Caco-2 (cell line): ENCODE results near the gene FANCM. TPM values are rescaled to one million over a fixed set of nuclear protein-coding genes. Genes with fewer than 3 reads are reported as not detected.

ENCODE experiments used
- BruUV-seq: library from RNA; stranded (reverse); fragments of 400-500 nt; replicated peaks from 2 replicates; lab custom pipeline; 2021; lab: Mats Ljungman, UMichigan
- CTCF ChIA-PET: fragments of 300-600 bp; sonication (Branson Sonifier 250); formaldehyde crosslinking; loops from one replicate; lab custom pipeline; 2022; ENCODE audit warnings: antibody characterized with exemption; lab: Charles Lee
- POLR2A ChIA-PET: fragments of 300-600 bp; sonication (Branson Sonifier 250); formaldehyde crosslinking; loops from one replicate; lab custom pipeline; 2022; ENCODE audit warnings: antibody characterized with exemption; lab: Charles Lee
- DNase-seq, 2 experiments: peaks; one replicate each; pipeline versions ENCODE4 v3.0.0 to v3.0.0-alpha.2; 2020 to 2022
- H3K27me3 ChIP-seq: replicated peaks from 2 replicates; pipeline ENCODE4 v1.6.0; 2011; ENCODE audit warnings: low read length; ENCODE audit not compliant: control insufficient read depth, insufficient read depth
- H3K36me3 ChIP-seq: 2 replicates; pipeline ENCODE4 v1.5.1; 2011; ENCODE audit warnings: low read length; ENCODE audit not compliant: control insufficient read depth, insufficient read depth
- H3K4me1 ChIP-seq: fragments of 250-450 bp; sonication (Bioruptor Pico); 2 replicates; pipeline ENCODE4 v1.5.1; 2020; ENCODE audit warnings: mild to moderate bottlenecking
- H3K4me3 ChIP-seq: 2 replicates; pipeline ENCODE4 v1.5.1; 2011; ENCODE audit warnings: low read depth, mild to moderate bottlenecking, control low read depth, low read length
- H3K9me3 ChIP-seq: fragments of 250-450 bp; sonication (Bioruptor Pico); 2 replicates; pipeline ENCODE4 v1.5.1; 2020; ENCODE audit warnings: mild to moderate bottlenecking, moderate library complexity
- H3K27ac Mint-ChIP-seq: one replicate; pipeline ENCODE4 v1.8.0; 2022; ENCODE audit warnings: mixed read lengths; ENCODE audit not compliant: unreplicated experiment
- H3K27me3 Mint-ChIP-seq: one replicate; pipeline ENCODE4 v1.8.0; 2022; ENCODE audit warnings: mixed read lengths; ENCODE audit not compliant: insufficient read depth, unreplicated experiment
- H3K36me3 Mint-ChIP-seq: one replicate; pipeline ENCODE4 v1.8.0; 2022; ENCODE audit warnings: mild to moderate bottlenecking, mixed read lengths; ENCODE audit not compliant: insufficient read depth, unreplicated experiment
- H3K4me1 Mint-ChIP-seq: one replicate; pipeline ENCODE4 v1.8.0; 2022; ENCODE audit warnings: low read depth, mixed read lengths; ENCODE audit not compliant: unreplicated experiment
- H3K4me3 Mint-ChIP-seq: one replicate; pipeline ENCODE4 v1.8.0; 2022; ENCODE audit warnings: mild to moderate bottlenecking, moderate library complexity, mixed read lengths; ENCODE audit not compliant: unreplicated experiment
- H3K9me3 Mint-ChIP-seq: one replicate; pipeline ENCODE4 v1.8.0; 2022; ENCODE audit warnings: mixed read lengths; ENCODE audit not compliant: unreplicated experiment
- CTCF ChIP-seq, 2 experiments: fragments of 200-600 bp in 1 of 2; IDR thresholded peaks; 1 replicate in 1 of 2; 2 replicates in 1 of 2; pipeline versions ENCODE4 v1.5.1 to v1.8.0; 2011 to 2022; ENCODE audit warnings: antibody characterized with exemption in 1 of 2, control low read depth in 1 of 2, inconsistent platforms in 1 of 2, low read depth in 1 of 2, low read length in 1 of 2, mild to moderate bottlenecking in 1 of 2, moderate library complexity in 1 of 2; ENCODE audit not compliant: insufficient read depth in 1 of 2, severe bottlenecking in 1 of 2, unreplicated experiment in 1 of 2
- intact Hi-C: fragments of 100-400 bp; cut with micrococcal nuclease; formaldehyde crosslinking; loops from one replicate; pipeline ENCODE4 v1.10.0; 2022; ENCODE audit not compliant: unreplicated experiment
- total RNA-seq: library from RNA; stranded (reverse); gene quantifications from 2 replicates; pipeline ENCODE4 v1.2.3, GENCODE V29; 2022

The FANCM gene
- total RNA-seq, 1 experiment from 2014 or later = 13.1 TPM

DNA sequence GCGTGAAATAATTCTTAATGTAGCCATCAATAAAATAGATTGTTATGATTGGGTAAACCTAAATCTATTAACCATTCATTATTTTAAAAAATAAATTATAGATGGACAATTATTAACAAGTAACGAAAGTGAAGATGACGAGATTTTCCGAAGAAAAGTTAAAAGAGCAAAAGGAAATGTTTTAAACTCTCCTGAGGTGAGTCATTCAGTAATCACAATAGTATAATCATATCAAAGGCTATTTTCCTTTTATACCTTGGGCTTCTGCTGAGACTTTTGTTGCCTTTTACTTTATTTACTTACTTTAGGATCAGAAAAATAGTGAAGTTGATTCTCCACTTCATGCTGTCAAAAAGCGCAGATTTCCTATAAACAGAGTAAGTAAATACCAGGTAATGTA lies 45.6 kb downstream of the FANCM start:
- H3K9me3 ChIP-seq = no peaks in the 10 kb centered on the region
- H3K36me3 ChIP-seq = no peaks in the 10 kb centered on the region
- H3K27ac Mint-ChIP-seq = no peak overlapping the region
- no peaks in the 10 kb centered on the region for H3K27me3 ChIP-seq
- no peaks in the 10 kb centered on the region for H3K4me1 Mint-ChIP-seq
- H3K4me3 ChIP-seq = no peak overlapping the region
- no peak for DNase-seq
- no peak overlapping the region for H3K4me3 Mint-ChIP-seq
- intact Hi-C loops = no loop called here
- CTCF ChIA-PET = no interaction called here
- TF ChIP-seq CTCF (IDR thresholded peaks at IDR 0.05; ENCODE audit: insufficient read depth in 1 of 2, low read depth in 1 of 2, low read length in 1 of 2, severe bottlenecking in 1 of 2, unreplicated experiment in 1 of 2) = no peak
- no peaks in the 10 kb centered on the region for H3K9me3 Mint-ChIP-seq
- H3K27me3 Mint-ChIP-seq = no peaks in the 10 kb centered on the region
- H3K4me1 ChIP-seq = no peaks in the 10 kb centered on the region
- POLR2A ChIA-PET = no interaction called here
- no peaks in the 10 kb centered on the region for H3K36me3 Mint-ChIP-seq
- BruUV-seq = no TSS peak

DNA sequence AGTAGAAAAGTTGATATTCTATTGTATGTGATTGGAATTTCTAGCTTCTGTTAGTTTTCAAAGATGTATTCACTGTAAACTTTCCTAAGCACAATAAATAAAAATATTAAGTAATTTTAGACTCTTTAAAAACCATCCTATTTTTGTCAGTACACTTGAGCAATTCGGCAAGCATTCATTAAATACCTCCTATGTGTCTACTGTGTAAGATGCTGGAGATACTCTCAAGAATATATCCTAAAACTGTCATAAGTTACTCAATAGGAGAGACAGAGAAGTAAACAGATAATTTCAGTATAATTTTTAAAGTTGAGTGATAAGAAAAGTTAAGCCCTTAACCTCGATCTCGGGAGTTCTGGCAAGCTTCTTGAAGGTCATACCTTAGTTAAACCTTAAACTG lies 46.1 kb downstream of the FANCM start:
- Histone ChIP-seq H3K4me1 (no peaks in the 10 kb centered on the region), H3K36me3 (no peaks in the 10 kb centered on the region), H3K9me3 (no peaks in the 10 kb centered on the region), H3K27me3 (no peaks in the 10 kb centered on the region), H3K4me3 (no peak overlapping the region)
- H3K4me3 Mint-ChIP-seq = no peak overlapping the region
- TF ChIP-seq CTCF (IDR thresholded peaks at IDR 0.05; ENCODE audit: insufficient read depth in 1 of 2, low read depth in 1 of 2, low read length in 1 of 2, severe bottlenecking in 1 of 2, unreplicated experiment in 1 of 2) = no peak
- H3K9me3 Mint-ChIP-seq = no peaks in the 10 kb centered on the region
- no peaks in the 10 kb centered on the region for H3K27me3 Mint-ChIP-seq
- BruUV-seq = no TSS peak
- H3K4me1 Mint-ChIP-seq = no peaks in the 10 kb centered on the region
- no peak for DNase-seq
- no peaks in the 10 kb centered on the region for H3K36me3 Mint-ChIP-seq
- POLR2A ChIA-PET = no interaction called here
- intact Hi-C loops = no loop called here
- CTCF ChIA-PET = no interaction called here
- H3K27ac Mint-ChIP-seq = no peak overlapping the region

DNA sequence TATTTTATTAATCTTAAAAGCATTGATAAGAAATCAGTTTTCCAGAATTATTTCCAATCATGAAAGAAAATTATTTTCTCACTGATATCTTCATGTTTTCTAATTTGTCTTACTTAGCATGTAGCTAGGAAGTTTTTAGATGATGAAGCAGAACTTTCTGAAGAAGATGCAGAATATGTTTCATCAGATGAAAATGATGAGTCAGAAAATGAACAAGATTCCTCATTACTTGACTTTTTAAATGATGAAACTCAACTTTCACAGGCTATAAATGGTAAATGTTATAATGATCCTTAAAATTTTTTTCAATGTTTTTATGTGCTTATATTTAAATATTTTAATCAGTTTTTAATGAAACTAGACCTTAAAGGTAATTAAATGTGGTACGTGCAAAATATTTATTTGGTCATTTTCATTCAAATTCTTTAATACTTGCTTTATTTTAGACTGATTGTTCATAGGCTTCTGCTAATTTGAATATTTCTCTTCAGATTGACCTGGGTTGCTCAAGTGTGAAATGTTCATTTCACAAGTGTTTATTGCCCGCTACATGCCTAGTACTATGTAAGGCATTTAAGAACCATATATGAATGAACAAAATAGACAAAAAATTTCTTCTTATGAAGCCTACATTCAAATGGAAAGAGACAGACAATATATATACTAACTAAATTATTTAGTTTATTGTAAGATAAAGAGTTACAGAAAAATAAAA lies 49.5 kb downstream of the FANCM start:
- POLR2A ChIA-PET = no interaction called here
- no peak for DNase-seq
- intact Hi-C loops = no loop called here

More for the DNA sequence above, 49.5 kb downstream of the FANCM start:
- no TSS peak for BruUV-seq
- no peaks in the 10 kb centered on the region for H3K4me1 Mint-ChIP-seq
- no peaks in the 10 kb centered on the region for H3K9me3 ChIP-seq
- no peaks in the 10 kb centered on the region for H3K27me3 ChIP-seq
- no peak overlapping the region for H3K4me3 ChIP-seq
- H3K27me3 Mint-ChIP-seq = no peaks in the 10 kb centered on the region
- TF ChIP-seq CTCF (IDR thresholded peaks at IDR 0.05; ENCODE audit: insufficient read depth in 1 of 2, low read depth in 1 of 2, low read length in 1 of 2, severe bottlenecking in 1 of 2, unreplicated experiment in 1 of 2) = no peak
- no peaks in the 10 kb centered on the region for H3K36me3 Mint-ChIP-seq
- no peaks in the 10 kb centered on the region for H3K9me3 Mint-ChIP-seq
- no peaks in the 10 kb centered on the region for H3K4me1 ChIP-seq
- H3K4me3 Mint-ChIP-seq = no peak overlapping the region
- no peaks in the 10 kb centered on the region for H3K36me3 ChIP-seq
- H3K27ac Mint-ChIP-seq = no peak overlapping the region
- CTCF ChIA-PET = no interaction called here
